Upper lobe of right lung (tissue), 1 donor: ENCODE measurements around the gene MSRB2. TPM values are rescaled to one million over a fixed set of nuclear protein-coding genes. Genes with fewer than 3 reads are reported as not detected.

ENCODE experiments used
- ATAC-seq: fragments of 200-7000 bp; cut with Tn5 transposase; one replicate; pipeline ENCODE4 v1.9.1; 2020; ENCODE audit warnings: mild to moderate bottlenecking, moderate library complexity
- DNase-seq: peaks from one replicate; pipeline ENCODE4 v3.0.0-alpha.2; 2020
- H3K27ac ChIP-seq: fragments of 200-600 bp; one replicate; pipeline ENCODE4 v1.8.0; 2022
- H3K27me3 ChIP-seq: fragments of 200-600 bp; one replicate; pipeline ENCODE4 v1.8.0; 2022; ENCODE audit warnings: mild to moderate bottlenecking
- H3K36me3 ChIP-seq: fragments of 200-600 bp; one replicate; pipeline ENCODE4 v1.8.0; 2022
- H3K4me1 ChIP-seq: fragments of 200-600 bp; one replicate; pipeline ENCODE4 v1.8.0; 2022
- H3K4me3 ChIP-seq: fragments of 200-600 bp; one replicate; pipeline ENCODE4 v1.8.0; 2022; ENCODE audit warnings: mild to moderate bottlenecking
- H3K9me3 ChIP-seq: fragments of 200-600 bp; one replicate; pipeline ENCODE4 v1.8.0; 2022
- intact Hi-C: fragments of 100-400 bp; cut with DNase I; formaldehyde crosslinking; loops from one replicate; pipeline ENCODE4 v1.11.0; 2022
- total RNA-seq: library from RNA; stranded (reverse); fragmentation: NEBNext Ultra II Directional; extraction: Animal tissue kit (Norgen Biotek cat#: 25700); gene quantifications from one replicate; pipeline ENCODE4 v1.2.1, GENCODE V29; 2021
- TF ChIP-seq, protein P1 (sequence below): fragments of 200-600 bp; IDR thresholded peaks from one replicate; pipeline ENCODE4 v1.8.0; 2022; ENCODE audit warnings: antibody characterized with exemption
- donor health status: DM: no; HTN: yes; CAD: no; lungs with severe emphysema.

Gene MSRB2
- total RNA-seq, 1 donor from 2014 or later, result 27.1 TPM

GRCh38 chr10:23073527-23073926 is 21.9 kb upstream of the MSRB2 start:
- Histone ChIP-seq H3K4me1 (no peaks in the 10 kb centered on the region), H3K27ac (no peak overlapping the region), H3K4me3 (no peak overlapping the region), H3K9me3 (no peaks in the 10 kb centered on the region), H3K36me3 (no peaks in the 10 kb centered on the region), H3K27me3 (peaks cover 5% of the 10 kb centered on the region)
- no peak for ATAC-seq
- DNase-seq, result no peak
- intact Hi-C loops, result no loop called here
- TF ChIP-seq, protein P1, sequence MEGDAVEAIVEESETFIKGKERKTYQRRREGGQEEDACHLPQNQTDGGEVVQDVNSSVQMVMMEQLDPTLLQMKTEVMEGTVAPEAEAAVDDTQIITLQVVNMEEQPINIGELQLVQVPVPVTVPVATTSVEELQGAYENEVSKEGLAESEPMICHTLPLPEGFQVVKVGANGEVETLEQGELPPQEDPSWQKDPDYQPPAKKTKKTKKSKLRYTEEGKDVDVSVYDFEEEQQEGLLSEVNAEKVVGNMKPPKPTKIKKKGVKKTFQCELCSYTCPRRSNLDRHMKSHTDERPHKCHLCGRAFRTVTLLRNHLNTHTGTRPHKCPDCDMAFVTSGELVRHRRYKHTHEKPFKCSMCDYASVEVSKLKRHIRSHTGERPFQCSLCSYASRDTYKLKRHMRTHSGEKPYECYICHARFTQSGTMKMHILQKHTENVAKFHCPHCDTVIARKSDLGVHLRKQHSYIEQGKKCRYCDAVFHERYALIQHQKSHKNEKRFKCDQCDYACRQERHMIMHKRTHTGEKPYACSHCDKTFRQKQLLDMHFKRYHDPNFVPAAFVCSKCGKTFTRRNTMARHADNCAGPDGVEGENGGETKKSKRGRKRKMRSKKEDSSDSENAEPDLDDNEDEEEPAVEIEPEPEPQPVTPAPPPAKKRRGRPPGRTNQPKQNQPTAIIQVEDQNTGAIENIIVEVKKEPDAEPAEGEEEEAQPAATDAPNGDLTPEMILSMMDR, result no peak

- Histone ChIP-seq H3K36me3 (no peaks in the 10 kb centered on the region), H3K4me3 (no peak overlapping the region), H3K4me1 (no peaks in the 10 kb centered on the region), H3K9me3 (no peaks in the 10 kb centered on the region), H3K27me3 (peaks cover 14% of the 10 kb centered on the region), H3K27ac (no peak overlapping the region)
- intact Hi-C loops, result no loop called here
- ATAC-seq, result no peak
- no peak for DNase-seq
- TF ChIP-seq, protein P1, result no peak
Measured at GRCh38 chr10:23075672-23076071, 19.7 kb upstream of the MSRB2 start.

DNA sequence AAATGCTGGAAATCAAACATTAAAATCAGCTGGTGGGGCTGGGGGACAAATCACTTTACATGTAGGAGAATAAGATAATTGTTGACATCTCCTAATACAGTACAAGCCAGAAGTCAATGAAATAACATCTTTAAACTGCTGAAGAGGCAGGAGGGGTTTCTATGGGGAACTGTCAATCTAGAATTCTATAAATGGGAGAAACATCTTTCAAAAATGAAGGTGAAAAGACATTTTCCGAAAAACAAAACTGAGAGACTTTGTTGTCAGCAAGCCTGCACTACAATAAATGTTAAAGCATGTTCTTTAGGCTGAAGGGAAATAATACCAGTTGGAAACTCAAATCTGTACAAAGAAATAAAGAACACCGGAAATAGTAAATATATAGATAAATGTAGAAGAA is 17.3 kb upstream of the MSRB2 start:
- TF ChIP-seq, protein P1, result no peak
- no peak overlapping the region for H3K4me3 ChIP-seq
- H3K9me3 ChIP-seq, result no peaks in the 10 kb centered on the region
- no peak overlapping the region for H3K27ac ChIP-seq
- intact Hi-C loops, result no loop called here
- DNase-seq (no peak), ATAC-seq (no peak)
- H3K36me3 ChIP-seq, result no peaks in the 10 kb centered on the region
- H3K27me3 ChIP-seq, result peaks cover 14% of the 10 kb centered on the region
- H3K4me1 ChIP-seq, result peaks cover 8% of the 10 kb centered on the region

DNA sequence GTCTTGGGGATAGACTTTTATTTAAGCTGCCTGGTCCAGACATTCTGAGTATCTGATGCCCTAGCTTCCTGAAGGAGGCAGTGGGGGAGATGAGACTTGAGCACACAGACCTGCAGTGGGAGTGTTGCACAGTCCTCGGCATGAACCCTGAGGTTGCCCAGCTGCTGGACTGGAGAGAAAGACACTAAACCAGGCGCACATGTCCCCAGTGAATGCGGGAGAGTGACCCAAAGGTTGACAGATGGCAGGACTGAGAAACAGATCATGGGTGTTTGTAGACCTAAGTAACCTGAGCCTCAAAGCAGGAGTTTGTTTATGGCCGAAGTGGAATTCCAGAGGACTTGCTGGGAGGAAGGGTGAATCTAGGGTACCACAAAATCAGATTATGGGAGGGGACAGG is 15.7 kb upstream of the MSRB2 start:
- Histone ChIP-seq H3K4me1 (peaks cover 8% of the 10 kb centered on the region), H3K27me3 (peaks cover 14% of the 10 kb centered on the region), H3K36me3 (no peaks in the 10 kb centered on the region), H3K9me3 (no peaks in the 10 kb centered on the region), H3K27ac (no peak overlapping the region), H3K4me3 (no peak overlapping the region)
- no peak for DNase-seq
- TF ChIP-seq, protein P1, result no peak
- no peak for ATAC-seq
- intact Hi-C loops, result no loop called here

- DNase-seq, result no peak
- no peak for ATAC-seq
- Histone ChIP-seq H3K9me3 (no peaks in the 10 kb centered on the region), H3K36me3 (no peaks in the 10 kb centered on the region), H3K4me3 (no peak overlapping the region), H3K27me3 (peaks cover 14% of the 10 kb centered on the region), H3K27ac (no peak overlapping the region), H3K4me1 (peaks cover 8% of the 10 kb centered on the region)
- TF ChIP-seq, protein P1, result no peak
- intact Hi-C loops, result no loop called here
Measured at GRCh38 chr10:23080262-23080661, 15.1 kb upstream of the MSRB2 start.

DNA sequence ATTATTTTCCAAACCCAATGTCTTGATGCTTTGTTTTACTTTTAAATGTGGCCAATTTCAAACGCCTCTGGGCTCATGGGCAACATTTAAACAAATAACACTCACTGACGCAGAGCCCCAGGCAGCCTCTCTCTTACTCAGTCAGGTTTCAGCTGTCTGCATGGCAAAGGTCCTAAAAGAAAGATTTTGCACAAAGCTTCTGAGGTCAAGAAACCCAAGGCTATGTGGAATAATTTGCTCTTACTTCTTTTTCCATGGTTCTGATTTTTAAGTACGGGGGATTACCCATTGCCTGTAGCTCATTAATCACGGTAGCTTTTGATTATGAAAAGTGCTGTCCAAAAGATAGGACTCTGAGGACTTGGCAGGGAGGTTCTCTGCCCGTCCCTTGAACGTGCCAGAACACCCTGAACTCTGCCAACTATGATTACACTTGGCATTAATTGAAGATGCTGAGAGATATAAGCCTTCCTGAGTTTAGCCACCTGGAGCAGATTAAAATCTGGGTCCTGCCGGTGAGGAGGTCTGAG is 14.1 kb upstream of the MSRB2 start:
- Histone ChIP-seq H3K4me1 (peaks cover 8% of the 10 kb centered on the region), H3K27me3 (peaks cover 14% of the 10 kb centered on the region), H3K4me3 (no peak overlapping the region), H3K27ac (no peak overlapping the region), H3K36me3 (no peaks in the 10 kb centered on the region), H3K9me3 (no peaks in the 10 kb centered on the region)
- DNase-seq (no peak), ATAC-seq (no peak)
- TF ChIP-seq, protein P1, result no peak
- intact Hi-C loops, result no loop called here
